Prostate gland (tissue), 2 donors: Measurements from ENCODE around the gene GPR108.

Source experiments
- POLR2AphosphoS5 ChIP-seq: sonication (generic); formaldehyde crosslinking; IDR thresholded peaks from one replicate; pipeline ENCODE4 v1.6.1; 2017; ENCODE audit warnings: antibody characterized with exemption
- TF ChIP-seq, protein P1 (sequence below), 4 experiments: fragments of 200-600 bp in 2 of 4; fragments of 450-650 bp in 2 of 4; sonication (generic) in 2 of 4; IDR thresholded peaks; 1 replicate in 3 of 4; 2 replicates in 1 of 4; pipeline ENCODE4 v1.5.1; 2016 to 2019; ENCODE audit warnings: antibody characterized with exemption in 4 of 4, mild to moderate bottlenecking in 2 of 4, moderate library complexity in 2 of 4

- TF ChIP-seq, protein P1, sequence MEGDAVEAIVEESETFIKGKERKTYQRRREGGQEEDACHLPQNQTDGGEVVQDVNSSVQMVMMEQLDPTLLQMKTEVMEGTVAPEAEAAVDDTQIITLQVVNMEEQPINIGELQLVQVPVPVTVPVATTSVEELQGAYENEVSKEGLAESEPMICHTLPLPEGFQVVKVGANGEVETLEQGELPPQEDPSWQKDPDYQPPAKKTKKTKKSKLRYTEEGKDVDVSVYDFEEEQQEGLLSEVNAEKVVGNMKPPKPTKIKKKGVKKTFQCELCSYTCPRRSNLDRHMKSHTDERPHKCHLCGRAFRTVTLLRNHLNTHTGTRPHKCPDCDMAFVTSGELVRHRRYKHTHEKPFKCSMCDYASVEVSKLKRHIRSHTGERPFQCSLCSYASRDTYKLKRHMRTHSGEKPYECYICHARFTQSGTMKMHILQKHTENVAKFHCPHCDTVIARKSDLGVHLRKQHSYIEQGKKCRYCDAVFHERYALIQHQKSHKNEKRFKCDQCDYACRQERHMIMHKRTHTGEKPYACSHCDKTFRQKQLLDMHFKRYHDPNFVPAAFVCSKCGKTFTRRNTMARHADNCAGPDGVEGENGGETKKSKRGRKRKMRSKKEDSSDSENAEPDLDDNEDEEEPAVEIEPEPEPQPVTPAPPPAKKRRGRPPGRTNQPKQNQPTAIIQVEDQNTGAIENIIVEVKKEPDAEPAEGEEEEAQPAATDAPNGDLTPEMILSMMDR (IDR thresholded peaks at IDR 0.05) = no peak
- TF ChIP-seq POLR2AphosphoS5 = no peak
These were observed 36.6 kb downstream of the GPR108 start for GRCh38 chr19:6700586-6701316.
